Measurements from ENCODE around the gene MAP1LC3B2.

GRCh38 chr12:116528065-116528464, 31.1 kb upstream of the MAP1LC3B2 start:
- TF ChIP-seq CTCF (IDR thresholded peaks at IDR 0.05) (no peak), POLR2A (IDR thresholded peaks at IDR 0.05) (no peak), EP300 (IDR thresholded peaks at IDR 0.05) (no peak)

All from stomach (tissue), 4 donors.